Erythroblast (primary cell): ENCODE results near the gene LEAP2.

Source experiments
- GATA1 ChIP-seq: IDR thresholded peaks from 2 replicates; pipeline ENCODE4 v1.6.1; 2011; ENCODE audit warnings: low read depth, mild to moderate bottlenecking, control low read depth, low read length, moderate library complexity
- POLR2A ChIP-seq: IDR thresholded peaks from 2 replicates; pipeline ENCODE4 v1.6.1; 2011; ENCODE audit warnings: mild to moderate bottlenecking, low read length

DNA sequence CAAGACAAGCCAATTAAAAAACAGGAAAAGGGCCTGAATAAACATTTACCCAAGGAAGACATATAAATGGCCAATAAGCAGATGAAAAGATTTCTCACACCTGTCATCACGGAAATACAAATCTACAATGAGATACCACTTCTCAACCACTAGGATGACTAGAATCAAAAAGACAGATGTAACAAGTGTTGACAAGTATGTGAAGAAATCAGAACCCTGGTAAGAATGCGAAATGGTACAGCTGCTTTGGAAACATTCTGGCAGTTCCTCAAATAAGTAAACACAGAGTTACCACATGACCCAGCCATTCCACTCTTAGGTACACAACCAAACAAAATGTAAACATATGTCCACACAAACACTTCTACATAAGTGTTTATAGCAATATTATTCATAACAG is 32.5 kb downstream of the LEAP2 start:
- TF ChIP-seq POLR2A (no peak), GATA1 (no peak)
